OCI-LY3 (cell line): ENCODE measurements around the gene HIPK2.

Experiments used
- H2AFZ ChIP-seq: fragments of 200-600, 300-600 bp; shearing (Covaris generic); 2 replicates; pipeline ENCODE4 v1.6.0; 2014; ENCODE audit warnings: antibody characterized with exemption, low read depth, low read length
- H3K27ac ChIP-seq: fragments of 200-600, 300-600 bp; sonication (generic); 2 replicates; pipeline ENCODE4 v1.5.1; 2014; ENCODE audit warnings: mild to moderate bottlenecking, low read length, moderate library complexity, mixed read lengths
- H3K27me3 ChIP-seq: fragments of 200-600, 300-600 bp; sonication (generic); 2 replicates; pipeline ENCODE4 v1.6.1; 2014; ENCODE audit warnings: low read depth, low read length, mixed read lengths
- H3K36me3 ChIP-seq: fragments of 200-600, 300-600 bp; sonication (generic); replicated peaks from 2 replicates; pipeline ENCODE3; 2014; ENCODE audit warnings: low read depth, low read length, mixed read lengths
- H3K4me1 ChIP-seq: fragments of 300-600, 200-600 bp; sonication (generic); 2 replicates; pipeline ENCODE4 v1.6.1; 2014; ENCODE audit warnings: low read length, mixed read lengths
- H3K4me2 ChIP-seq: fragments of 200-600, 300-600 bp; sonication (generic); 2 replicates; pipeline ENCODE4 v1.6.1; 2014; ENCODE audit warnings: low read length, mixed read lengths
- H3K4me3 ChIP-seq: fragments of 300-600, 200-600 bp; sonication (generic); 2 replicates; pipeline ENCODE4 v1.5.1; 2014; ENCODE audit warnings: antibody characterized with exemption, mild to moderate bottlenecking, low read length, moderate library complexity
- H3K79me2 ChIP-seq: fragments of 300-600, 200-600 bp; shearing (Covaris generic); 2 replicates; pipeline ENCODE4 v1.6.1; 2014; ENCODE audit warnings: mild to moderate bottlenecking, low read length, mixed read lengths
- H3K9ac ChIP-seq: fragments of 300-600, 200-600 bp; shearing (Covaris generic); 2 replicates; pipeline ENCODE4 v1.6.0; 2014; ENCODE audit warnings: mild to moderate bottlenecking, low read length, moderate library complexity
- H3K9me3 ChIP-seq: fragments of 200-600, 300-600 bp; shearing (Covaris generic); 2 replicates; pipeline ENCODE4 v1.6.1; 2014; ENCODE audit warnings: low read length, mixed read lengths; ENCODE audit not compliant: insufficient read depth
- H4K20me1 ChIP-seq: fragments of 200-600, 300-600 bp; sonication (generic); 2 replicates; pipeline ENCODE4 v1.6.1; 2016; ENCODE audit warnings: low read length, mixed read lengths; ENCODE audit not compliant: insufficient read depth
- CTCF ChIP-seq: fragments of 200-600, 300-600 bp; sonication (generic); IDR thresholded peaks from 2 replicates; pipeline ENCODE4 v1.5.1; 2014; ENCODE audit warnings: antibody characterized with exemption, low read length, low read depth
- EZH2phosphoT487 ChIP-seq: fragments of 200-600 bp; shearing (Covaris generic); IDR thresholded peaks from 2 replicates; pipeline ENCODE4 v1.6.1; 2018; ENCODE audit warnings: antibody characterized with exemption, mixed run types, low read depth

The HIPK2 gene

GRCh38 chr7:139573871-139574270, 203.9 kb downstream of the HIPK2 start:
- no peaks in the 10 kb centered on the region for H3K79me2 ChIP-seq
- no peak overlapping the region for H3K27ac ChIP-seq
- H2AFZ ChIP-seq, result no peak overlapping the region
- H3K9ac ChIP-seq, result no peak overlapping the region
- H3K4me3 ChIP-seq, result no peak overlapping the region
- H3K36me3 ChIP-seq, result no peaks in the 10 kb centered on the region
- H3K9me3 ChIP-seq, result no peaks in the 10 kb centered on the region
- TF ChIP-seq CTCF, result no peak
- TF ChIP-seq EZH2phosphoT487, result no peak
- H3K4me1 ChIP-seq, result no peaks in the 10 kb centered on the region
- no peaks in the 10 kb centered on the region for H4K20me1 ChIP-seq
- no peak overlapping the region for H3K4me2 ChIP-seq
- no peaks in the 10 kb centered on the region; the same call in 1 of the 2 replicates for H3K27me3 ChIP-seq

- Histone ChIP-seq H3K36me3 (no peaks in the 10 kb centered on the region), H3K27me3 (no peaks in the 10 kb centered on the region; the same call in 1 of the 2 replicates), H3K9me3 (no peaks in the 10 kb centered on the region), H3K9ac (no peak overlapping the region), H3K79me2 (no peaks in the 10 kb centered on the region), H3K27ac (no peak overlapping the region), H3K4me1 (no peaks in the 10 kb centered on the region), H3K4me2 (no peak overlapping the region), H4K20me1 (no peaks in the 10 kb centered on the region), H3K4me3 (no peak overlapping the region), H2AFZ (no peak overlapping the region)
- no peak for TF ChIP-seq CTCF
- TF ChIP-seq EZH2phosphoT487, result no peak
Observed at GRCh38 chr7:139572704-139573385, 205.0 kb downstream of the HIPK2 start.

- no peak overlapping the region for H3K4me3 ChIP-seq
- no peak overlapping the region for H2AFZ ChIP-seq
- no peaks in the 10 kb centered on the region for H3K4me1 ChIP-seq
- H3K9ac ChIP-seq, result no peak overlapping the region
- no peaks in the 10 kb centered on the region for H3K36me3 ChIP-seq
- H3K27ac ChIP-seq, result no peak overlapping the region
- H3K4me2 ChIP-seq, result no peak overlapping the region
- H3K9me3 ChIP-seq, result no peaks in the 10 kb centered on the region
- TF ChIP-seq EZH2phosphoT487 (no peak), CTCF (no peak)
- no peaks in the 10 kb centered on the region for H3K79me2 ChIP-seq
- no peaks in the 10 kb centered on the region; the same call in 1 of the 2 replicates for H3K27me3 ChIP-seq
- H4K20me1 ChIP-seq, result no peaks in the 10 kb centered on the region
Observed at GRCh38 chr7:139572071-139572470, 205.7 kb downstream of the HIPK2 start.

- no peak overlapping the region for H3K9ac ChIP-seq
- no peaks in the 10 kb centered on the region for H3K4me1 ChIP-seq
- no peaks in the 10 kb centered on the region for H4K20me1 ChIP-seq
- H3K9me3 ChIP-seq, result no peaks in the 10 kb centered on the region
- H3K79me2 ChIP-seq, result no peaks in the 10 kb centered on the region
- H3K4me2 ChIP-seq, result no peak overlapping the region
- no peak overlapping the region for H3K27ac ChIP-seq
- TF ChIP-seq EZH2phosphoT487, result no peak
- TF ChIP-seq CTCF, result no peak
- no peak overlapping the region for H3K4me3 ChIP-seq
- H3K27me3 ChIP-seq, result no peaks in the 10 kb centered on the region; the same call in 1 of the 2 replicates
- no peaks in the 10 kb centered on the region for H3K36me3 ChIP-seq
- no peak overlapping the region for H2AFZ ChIP-seq
Observed at GRCh38 chr7:139571651-139572050, 206.1 kb downstream of the HIPK2 start.
